Measurements from ENCODE around the gene CLIP2.
A peak's percentile ranks its signal among the peaks of the same experiment; 100 is the strongest.
"Not testable (repeated sequence)": the region's sequence is repeated elsewhere in the genome, so short reads cannot be mapped to it uniquely, and the experiment has no call there.

The CLIP2 gene

DNA sequence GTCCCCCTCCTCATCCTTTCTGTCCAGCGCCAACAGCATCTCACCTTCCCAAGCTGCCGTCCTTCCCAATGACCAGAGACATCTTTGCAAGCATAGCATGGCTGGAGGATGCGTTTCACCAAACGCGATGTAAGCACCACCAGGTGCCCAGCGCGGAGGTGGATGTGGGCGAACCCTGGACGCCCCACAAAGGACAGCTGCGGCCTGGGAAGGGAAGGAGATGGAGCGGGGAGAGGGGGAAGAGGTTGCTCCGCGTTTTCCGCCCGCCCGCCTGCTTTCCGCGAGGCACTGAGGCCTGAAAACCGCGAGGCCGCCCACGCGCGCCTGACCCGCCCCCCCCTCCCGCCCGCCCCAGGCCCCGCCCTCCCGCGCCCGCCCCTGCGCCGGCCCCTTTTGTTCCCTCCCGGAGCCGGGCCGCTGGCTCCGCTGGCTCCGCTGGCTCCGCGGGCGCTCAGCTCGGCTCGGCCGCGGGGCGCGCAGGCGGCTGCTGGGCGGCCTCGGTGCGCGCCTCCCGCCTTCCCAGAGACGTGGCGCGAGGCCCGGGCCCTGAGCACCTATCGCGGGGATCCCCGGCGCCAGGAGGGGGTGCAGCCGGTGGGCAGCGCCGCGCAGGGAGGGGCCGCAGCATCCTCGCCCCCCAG, at the start of gene CLIP2:
Gene CLIP2, plus strand, starts transcription at position 390 of the 641 bp plus-strand sequence. CDS start 28,140 bp downstream, outside the sequence.
- H3K9me3 Mint-ChIP-seq, result no peaks in the 10 kb centered on the region
- TF ChIP-seq, protein P1, sequence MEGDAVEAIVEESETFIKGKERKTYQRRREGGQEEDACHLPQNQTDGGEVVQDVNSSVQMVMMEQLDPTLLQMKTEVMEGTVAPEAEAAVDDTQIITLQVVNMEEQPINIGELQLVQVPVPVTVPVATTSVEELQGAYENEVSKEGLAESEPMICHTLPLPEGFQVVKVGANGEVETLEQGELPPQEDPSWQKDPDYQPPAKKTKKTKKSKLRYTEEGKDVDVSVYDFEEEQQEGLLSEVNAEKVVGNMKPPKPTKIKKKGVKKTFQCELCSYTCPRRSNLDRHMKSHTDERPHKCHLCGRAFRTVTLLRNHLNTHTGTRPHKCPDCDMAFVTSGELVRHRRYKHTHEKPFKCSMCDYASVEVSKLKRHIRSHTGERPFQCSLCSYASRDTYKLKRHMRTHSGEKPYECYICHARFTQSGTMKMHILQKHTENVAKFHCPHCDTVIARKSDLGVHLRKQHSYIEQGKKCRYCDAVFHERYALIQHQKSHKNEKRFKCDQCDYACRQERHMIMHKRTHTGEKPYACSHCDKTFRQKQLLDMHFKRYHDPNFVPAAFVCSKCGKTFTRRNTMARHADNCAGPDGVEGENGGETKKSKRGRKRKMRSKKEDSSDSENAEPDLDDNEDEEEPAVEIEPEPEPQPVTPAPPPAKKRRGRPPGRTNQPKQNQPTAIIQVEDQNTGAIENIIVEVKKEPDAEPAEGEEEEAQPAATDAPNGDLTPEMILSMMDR (IDR thresholded peaks at IDR 0.05; ENCODE audit: unreplicated experiment in 3 of 3), result no peak
- peaks cover 11% of the 10 kb centered on the region for H3K27me3 Mint-ChIP-seq (ENCODE audit: low read depth)
- peak within 1 kb of the TSS; percentile 66 to 93 (median 90) for H3K27ac Mint-ChIP-seq
- peak within 1 kb of the TSS; percentile 86 to 97 (median 97) for H3K4me3 Mint-ChIP-seq
- no peaks in the 10 kb centered on the region for H3K36me3 Mint-ChIP-seq (ENCODE audit: low read depth)
- H3K4me1 Mint-ChIP-seq, result peaks cover 39% of the 10 kb centered on the region

DNA sequence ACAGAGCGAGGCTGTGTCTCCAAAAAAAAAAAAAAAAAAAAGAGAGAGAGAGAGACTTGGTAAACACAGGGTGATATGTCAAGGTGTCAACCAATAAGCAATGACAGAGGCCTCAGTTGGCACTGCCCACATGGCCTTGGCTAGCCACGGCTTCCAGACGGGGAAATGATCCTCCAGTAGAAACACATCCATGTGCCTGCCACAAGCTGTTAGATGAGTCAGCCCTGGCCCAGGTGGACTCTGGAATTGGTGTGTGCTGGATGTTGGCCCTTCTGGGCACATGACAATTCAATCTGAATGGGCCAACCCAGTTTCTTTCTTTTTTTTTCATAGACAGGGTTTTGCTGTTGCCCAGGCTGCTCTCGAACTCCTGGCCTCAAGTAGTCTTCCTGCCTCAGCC, 48.7 kb upstream of the CLIP2 start:
- Mint-ChIP-seq H3K27me3 (ENCODE audit: low read depth) (no peaks in the 10 kb centered on the region), H3K36me3 (ENCODE audit: low read depth) (peaks cover 41% of the 10 kb centered on the region), H3K4me1 (peaks cover 10% of the 10 kb centered on the region), H3K27ac (no peak overlapping the region), H3K4me3 (no peak overlapping the region), H3K9me3 (no peaks in the 10 kb centered on the region)
- TF ChIP-seq, protein P1 (IDR thresholded peaks at IDR 0.05; ENCODE audit: unreplicated experiment in 3 of 3), result no peak

DNA sequence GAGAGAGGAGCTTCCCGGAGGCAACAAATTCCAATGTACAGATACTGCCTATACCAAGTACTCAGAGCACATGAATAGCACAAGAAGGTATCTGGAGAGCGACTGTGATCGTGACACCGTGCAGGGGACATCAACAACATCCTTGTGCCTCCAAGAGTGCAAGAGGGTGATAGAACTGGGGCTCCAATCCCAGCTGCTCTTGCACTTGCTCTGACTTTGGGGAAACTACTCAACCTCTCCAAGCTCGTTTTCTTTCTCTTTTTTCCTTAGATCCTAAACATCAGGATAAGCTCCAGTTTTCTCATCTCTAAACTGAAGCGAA, 47.1 kb upstream of the CLIP2 start:
- no peak overlapping the region for H3K4me3 Mint-ChIP-seq
- TF ChIP-seq, protein P1 (IDR thresholded peaks at IDR 0.05; ENCODE audit: unreplicated experiment in 3 of 3), result no peak
- peaks cover 46% of the 10 kb centered on the region for H3K36me3 Mint-ChIP-seq (ENCODE audit: low read depth)
- H3K27ac Mint-ChIP-seq, result peak overlapping the region in 1 of 3 experiments; percentile 58
- no peaks in the 10 kb centered on the region for H3K27me3 Mint-ChIP-seq (ENCODE audit: low read depth)
- no peaks in the 10 kb centered on the region for H3K9me3 Mint-ChIP-seq
- peaks cover 10% of the 10 kb centered on the region for H3K4me1 Mint-ChIP-seq

DNA sequence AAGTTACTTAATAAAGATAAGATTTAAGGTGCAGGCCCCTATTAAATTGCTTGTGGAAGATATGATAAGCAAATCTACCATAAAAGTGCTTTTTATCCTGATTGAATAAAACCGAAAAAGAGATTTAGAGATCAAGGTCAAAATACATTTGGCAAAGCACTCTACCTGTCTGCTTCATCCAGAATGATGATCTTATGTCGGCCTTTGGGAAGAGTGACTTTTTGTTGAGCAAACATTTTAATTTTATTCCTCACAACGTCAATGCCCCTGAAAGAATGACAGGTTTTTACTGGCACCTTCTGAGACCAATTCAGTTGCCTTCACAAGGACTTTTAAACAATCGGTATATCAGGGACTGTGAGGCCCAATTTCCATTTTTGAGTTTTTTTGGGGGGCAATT, 42.7 kb upstream of the CLIP2 start:
- no peaks in the 10 kb centered on the region for H3K9me3 Mint-ChIP-seq
- H3K27me3 Mint-ChIP-seq (ENCODE audit: low read depth), result no peaks in the 10 kb centered on the region
- H3K4me3 Mint-ChIP-seq, result no peak overlapping the region
- H3K36me3 Mint-ChIP-seq (ENCODE audit: low read depth), result peaks cover 57% of the 10 kb centered on the region
- TF ChIP-seq, protein P1 (IDR thresholded peaks at IDR 0.05; ENCODE audit: unreplicated experiment in 3 of 3), result no peak
- H3K27ac Mint-ChIP-seq, result no peak overlapping the region
- H3K4me1 Mint-ChIP-seq, result peaks cover 6% of the 10 kb centered on the region

DNA sequence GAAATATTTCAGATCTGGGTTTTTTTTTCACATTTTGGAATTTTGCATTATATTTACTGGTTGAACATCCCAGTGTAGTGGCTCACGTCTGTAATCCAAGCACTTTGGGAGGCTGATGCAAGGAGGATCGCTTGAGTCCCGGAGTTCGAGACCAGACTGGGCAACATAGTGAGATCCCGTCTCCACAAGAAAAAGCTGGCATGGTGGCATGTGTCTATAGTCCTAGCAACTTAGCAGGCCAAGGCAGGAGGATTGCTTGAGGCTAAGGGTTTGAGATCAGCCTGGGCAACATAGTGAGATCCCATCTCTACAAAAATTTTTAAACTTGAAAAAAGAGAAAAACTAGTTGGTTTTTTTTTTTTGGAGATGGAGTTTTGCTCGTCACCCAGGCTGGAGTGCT, 41.1 kb upstream of the CLIP2 start:
- Mint-ChIP-seq H3K4me3 (no peak overlapping the region), H3K4me1 (no peaks in the 10 kb centered on the region), H3K36me3 (ENCODE audit: low read depth) (peaks cover 52% of the 10 kb centered on the region), H3K27ac (no peak overlapping the region), H3K9me3 (no peaks in the 10 kb centered on the region), H3K27me3 (ENCODE audit: low read depth) (no peaks in the 10 kb centered on the region)
- TF ChIP-seq, protein P1 (IDR thresholded peaks at IDR 0.05; ENCODE audit: unreplicated experiment in 3 of 3), result no peak

DNA sequence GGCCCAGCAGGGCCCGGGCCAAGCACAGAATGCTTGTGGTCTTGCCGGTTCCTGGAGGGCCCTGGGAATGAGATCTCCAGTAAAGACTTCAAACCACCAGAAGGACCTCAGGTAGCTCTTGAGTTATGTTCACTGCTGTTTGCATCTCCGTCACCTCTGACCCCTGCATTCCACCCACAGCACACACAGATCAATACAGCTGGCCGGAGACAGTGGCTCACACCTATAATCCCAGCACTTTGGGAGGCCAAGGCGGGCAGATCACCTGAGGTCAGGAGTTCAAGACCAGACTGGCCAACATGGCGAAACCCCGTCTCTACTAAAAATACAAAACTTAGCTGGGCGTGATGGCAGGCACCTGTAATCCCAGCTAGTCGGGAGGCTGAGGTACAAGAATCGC, 40.1 kb upstream of the CLIP2 start:
- H3K4me1 Mint-ChIP-seq; H3K4me3 Mint-ChIP-seq; H3K27me3 Mint-ChIP-seq (ENCODE audit: low read depth); H3K27ac Mint-ChIP-seq; H3K9me3 Mint-ChIP-seq: not testable (repeated sequence)
- H3K36me3 Mint-ChIP-seq (ENCODE audit: low read depth), result peaks cover 48% of the 10 kb centered on the region

Measured in nephron (organoid).